MM.1S (cell line): ENCODE measurements around the gene ABCB9.

ENCODE experiments used
- CTCF ChIP-seq: fragments of 300-600 bp; sonication (generic); IDR thresholded peaks from 2 replicates; pipeline ENCODE4 v1.5.1; 2016; ENCODE audit warnings: antibody characterized with exemption, low read length, mixed read lengths
- EZH2 ChIP-seq: fragments of 300-600 bp; sonication (generic); optimal IDR thresholded peaks from 2 replicates; pipeline ENCODE3; 2017; ENCODE audit warnings: low read depth, mild to moderate bottlenecking, antibody characterized with exemption, low read length, mixed read lengths
- EZH2phosphoT487 ChIP-seq: fragments of 300-600 bp; sonication (generic); IDR thresholded peaks from 2 replicates; pipeline ENCODE4 v1.6.1; 2018; ENCODE audit warnings: antibody characterized with exemption, low read length

GRCh38 chr12:122990961-122991622 is 24.8 kb upstream of the ABCB9 start:
- TF ChIP-seq CTCF (no peak), EZH2 (no peak), EZH2phosphoT487 (no peak)
